Stimulated activated naive CD8-positive, alpha-beta T cell treated with anti-CD3 and anti-CD28 coated beads, Interleukin-15, amount 100 ng/mL, for 72 hours (primary cell): ENCODE data around the gene CDON.

Experiments
- ATAC-seq: fragments of 150-1000 bp; cut with Tn5 transposase; 2 replicates; pipeline ENCODE4 v1.10.0; 2021; ENCODE audit warnings: mild to moderate bottlenecking, moderate library complexity
- DNase-seq, 2 donors: peaks; one replicate each; pipeline ENCODE4 v3.0.0; 2021 to 2022
- H3K27ac Mint-ChIP-seq, 2 donors: one replicate each; pipeline ENCODE4 v1.8.0; 2022; ENCODE audit warnings: mild to moderate bottlenecking in 2 of 2, mixed read lengths in 2 of 2, moderate library complexity in 2 of 2
- H3K27me3 Mint-ChIP-seq: one replicate; pipeline ENCODE4 v1.8.0; 2022; ENCODE audit warnings: mixed read lengths
- H3K4me1 Mint-ChIP-seq: one replicate; pipeline ENCODE4 v1.8.0; 2022; ENCODE audit warnings: mild to moderate bottlenecking, mixed read lengths
- H3K4me3 Mint-ChIP-seq, 2 donors: one replicate each; pipeline ENCODE4 v1.8.0; 2022; ENCODE audit warnings: mild to moderate bottlenecking in 2 of 2, mixed read lengths in 2 of 2, moderate library complexity in 1 of 2
- H3K9me3 Mint-ChIP-seq, 2 donors: one replicate each; pipeline ENCODE4 v1.8.0; 2022; ENCODE audit warnings: mixed read lengths in 2 of 2

Gene CDON

DNA sequence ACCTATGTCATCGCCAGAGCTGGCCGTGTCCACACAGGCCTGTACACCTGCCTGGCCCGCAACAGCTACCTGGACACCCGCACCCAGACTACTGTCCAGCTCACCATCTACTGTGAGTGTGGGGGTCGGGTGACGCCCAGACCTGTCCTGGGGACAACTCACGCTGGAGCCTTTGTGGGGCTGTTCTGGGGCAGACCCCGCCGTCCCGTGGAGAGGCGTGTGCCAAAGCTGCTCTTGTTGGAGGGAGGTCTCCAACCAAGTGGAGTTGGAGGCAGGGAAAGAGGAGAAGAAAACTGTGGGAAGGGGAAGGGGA, 112.5 kb downstream of the CDON start:
- DNase-seq (no peak), ATAC-seq (no peak)
- Mint-ChIP-seq H3K4me3 (no peak overlapping the region), H3K27ac (peak overlapping the region in 1 of 2 donors; percentile 86), H3K4me1 (no peaks in the 10 kb centered on the region), H3K9me3 (no peaks in the 10 kb centered on the region), H3K27me3 (no peaks in the 10 kb centered on the region)

DNA sequence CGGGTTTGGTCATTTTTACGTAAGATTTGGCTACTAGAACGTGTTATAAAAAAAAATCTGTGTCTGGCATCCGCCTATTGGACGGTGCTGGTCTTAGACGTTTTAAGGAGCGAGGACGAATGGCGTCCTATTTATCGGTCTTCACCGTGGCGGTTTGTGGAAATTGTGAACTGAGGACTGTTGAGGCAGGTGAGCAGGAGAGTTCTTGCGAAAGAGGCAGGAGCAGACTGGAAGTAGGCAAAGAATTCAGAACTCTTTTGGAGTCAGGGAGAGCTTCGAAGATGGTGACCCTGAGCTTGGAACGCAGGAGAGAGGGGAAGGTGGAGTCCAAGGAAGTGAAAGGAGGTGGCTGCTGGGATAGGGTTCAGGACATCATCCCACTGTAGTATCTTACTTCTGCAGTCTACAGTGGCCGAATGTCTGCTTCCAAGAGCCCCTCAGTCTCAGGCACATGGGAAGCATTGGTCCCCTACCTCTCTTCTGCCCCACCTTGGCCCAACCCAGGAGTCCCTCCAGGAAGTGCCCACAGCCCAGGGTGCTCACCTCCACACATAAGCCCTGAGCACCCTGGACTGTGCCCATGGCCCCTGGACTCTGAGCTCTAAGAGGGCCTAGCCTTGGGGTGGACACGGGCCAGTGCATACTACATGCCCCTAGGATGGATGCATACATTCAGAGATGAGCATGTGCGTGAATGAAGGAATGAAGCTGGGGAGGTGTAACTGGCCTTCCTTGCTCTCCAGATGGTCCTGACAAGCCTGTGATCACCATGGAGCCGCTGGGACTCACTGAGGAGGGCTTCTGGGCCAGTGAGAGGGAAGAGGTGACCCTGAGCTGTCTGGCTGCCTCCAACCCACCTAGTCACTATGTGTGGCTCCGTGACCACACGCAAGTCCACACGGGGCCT, 113.1 kb downstream of the CDON start:
- Mint-ChIP-seq H3K9me3 (no peaks in the 10 kb centered on the region), H3K27me3 (peaks cover 3% of the 10 kb centered on the region), H3K27ac (no peak overlapping the region), H3K4me1 (no peaks in the 10 kb centered on the region), H3K4me3 (no peak overlapping the region)
- ATAC-seq (peak; percentile 31), DNase-seq (no peak)

- no peak overlapping the region for H3K4me3 Mint-ChIP-seq
- H3K9me3 Mint-ChIP-seq: no peaks in the 10 kb centered on the region
- no peaks in the 10 kb centered on the region for H3K4me1 Mint-ChIP-seq
- peak; percentile 31 for ATAC-seq
- H3K27ac Mint-ChIP-seq: no peak overlapping the region
- DNase-seq: no peak
- H3K27me3 Mint-ChIP-seq: peaks cover 8% of the 10 kb centered on the region
These were observed 114.2 kb downstream of the CDON start for GRCh38 chr11:125948278-125949051.

- DNase-seq: no peak
- Mint-ChIP-seq H3K27ac (no peak overlapping the region), H3K9me3 (no peaks in the 10 kb centered on the region), H3K27me3 (peaks cover 8% of the 10 kb centered on the region), H3K4me3 (no peak overlapping the region), H3K4me1 (no peaks in the 10 kb centered on the region)
- no peak for ATAC-seq
These were observed 115.0 kb downstream of the CDON start for GRCh38 chr11:125947419-125948277.

DNA sequence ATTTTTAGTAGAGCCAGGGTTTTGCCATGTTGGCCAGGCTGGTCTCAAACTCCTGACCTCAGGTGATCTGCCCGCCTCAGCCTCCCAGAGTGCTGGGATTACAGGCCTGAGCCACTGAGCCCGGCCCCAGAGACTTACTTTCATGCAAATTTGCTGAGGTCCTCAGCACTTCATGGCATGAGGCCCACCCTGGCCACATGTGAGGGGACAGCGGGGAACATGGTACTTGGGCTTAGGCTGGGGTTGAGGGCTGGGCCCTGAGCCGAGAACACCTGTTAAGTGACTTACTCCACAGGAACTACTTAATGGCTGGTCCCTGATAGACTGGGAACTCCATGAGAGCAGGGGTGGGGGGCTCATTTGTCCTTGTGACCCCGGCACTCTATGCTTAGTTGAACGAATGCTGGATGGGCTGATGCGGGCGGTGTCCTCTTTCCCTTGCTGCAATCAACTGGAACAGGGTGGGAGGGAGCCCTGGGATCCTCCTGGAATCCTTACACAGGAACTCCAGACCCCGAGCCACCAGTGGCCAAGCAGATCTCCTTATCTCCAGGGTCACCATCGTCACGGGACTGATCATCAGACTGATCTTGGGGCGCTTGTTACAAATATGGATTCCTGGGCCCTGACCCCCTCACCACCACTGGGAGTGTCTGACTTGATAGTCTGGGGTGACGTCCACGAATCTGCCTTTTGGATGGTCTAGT, 115.8 kb downstream of the CDON start:
- Mint-ChIP-seq H3K27me3 (peaks cover 8% of the 10 kb centered on the region), H3K4me3 (no peak overlapping the region), H3K4me1 (peaks cover 5% of the 10 kb centered on the region), H3K27ac (no peak overlapping the region), H3K9me3 (no peaks in the 10 kb centered on the region)
- ATAC-seq: no peak
- DNase-seq: no peak

DNA sequence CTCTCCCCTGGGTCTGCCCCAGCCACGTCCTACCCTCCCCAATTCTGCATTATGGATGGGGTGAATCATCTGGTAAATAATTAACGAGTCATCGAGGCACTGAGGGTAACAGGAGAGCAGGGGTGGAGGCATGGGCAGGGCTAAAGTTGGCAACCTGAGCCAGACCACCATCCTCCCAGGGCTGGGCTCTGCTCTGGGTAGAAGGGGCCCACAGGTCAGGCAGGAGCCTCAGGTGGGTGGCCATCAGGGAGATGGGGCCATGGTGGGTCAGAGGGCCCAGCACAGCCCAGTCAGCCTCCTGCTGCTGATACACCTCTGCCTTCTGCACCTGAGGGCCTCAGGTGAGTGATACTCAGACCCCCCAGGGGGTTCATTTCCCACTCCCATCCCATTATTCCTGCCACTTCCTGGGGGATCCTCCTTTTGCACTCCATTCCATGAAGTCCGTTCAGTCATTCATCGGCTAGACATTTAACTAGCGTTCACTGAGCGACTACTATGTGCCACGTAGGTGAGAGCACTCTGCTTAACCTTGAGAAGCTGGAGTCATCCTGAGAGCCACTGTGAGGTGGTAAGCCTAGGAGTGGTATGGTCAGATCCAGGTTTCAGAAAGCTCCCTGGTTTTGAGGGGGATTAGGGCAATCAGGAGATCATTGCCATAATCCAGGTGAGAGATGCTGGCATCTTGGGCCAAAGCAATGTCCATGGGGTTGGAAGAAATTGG, 116.7 kb downstream of the CDON start, which contains the start of gene VSIG10L2:
Gene VSIG10L2, plus strand, starts transcription at position 248 of the 724 bp plus-strand sequence. Its CDS starts 12 bp downstream, at position 260.
- Mint-ChIP-seq H3K4me1 (peaks cover 7% of the 10 kb centered on the region), H3K4me3 (no peak within 1 kb of the TSS), H3K9me3 (no peaks in the 10 kb centered on the region), H3K27ac (no peak within 1 kb of the TSS), H3K27me3 (peaks cover 8% of the 10 kb centered on the region)
- no peak for ATAC-seq
- DNase-seq: no peak

- no peak for DNase-seq
- Mint-ChIP-seq H3K4me1 (peaks cover 7% of the 10 kb centered on the region), H3K9me3 (no peaks in the 10 kb centered on the region)
These were observed 117.5 kb downstream of the CDON start for GRCh38 chr11:125945011-125945796.

GRCh38 chr11:125944350-125945010, 118.2 kb downstream of the CDON start:
- no peak overlapping the region for H3K27ac Mint-ChIP-seq
- no peaks in the 10 kb centered on the region for H3K9me3 Mint-ChIP-seq
- ATAC-seq: no peak
- DNase-seq: no peak
- no peak overlapping the region for H3K4me3 Mint-ChIP-seq
- peaks cover 8% of the 10 kb centered on the region for H3K27me3 Mint-ChIP-seq
- peaks cover 7% of the 10 kb centered on the region for H3K4me1 Mint-ChIP-seq

More at GRCh38 chr11:125945011-125945796, 117.5 kb downstream of the CDON start:
- no peak for ATAC-seq
- Mint-ChIP-seq H3K27ac (no peak overlapping the region), H3K4me3 (no peak overlapping the region), H3K27me3 (peaks cover 8% of the 10 kb centered on the region)

DNA sequence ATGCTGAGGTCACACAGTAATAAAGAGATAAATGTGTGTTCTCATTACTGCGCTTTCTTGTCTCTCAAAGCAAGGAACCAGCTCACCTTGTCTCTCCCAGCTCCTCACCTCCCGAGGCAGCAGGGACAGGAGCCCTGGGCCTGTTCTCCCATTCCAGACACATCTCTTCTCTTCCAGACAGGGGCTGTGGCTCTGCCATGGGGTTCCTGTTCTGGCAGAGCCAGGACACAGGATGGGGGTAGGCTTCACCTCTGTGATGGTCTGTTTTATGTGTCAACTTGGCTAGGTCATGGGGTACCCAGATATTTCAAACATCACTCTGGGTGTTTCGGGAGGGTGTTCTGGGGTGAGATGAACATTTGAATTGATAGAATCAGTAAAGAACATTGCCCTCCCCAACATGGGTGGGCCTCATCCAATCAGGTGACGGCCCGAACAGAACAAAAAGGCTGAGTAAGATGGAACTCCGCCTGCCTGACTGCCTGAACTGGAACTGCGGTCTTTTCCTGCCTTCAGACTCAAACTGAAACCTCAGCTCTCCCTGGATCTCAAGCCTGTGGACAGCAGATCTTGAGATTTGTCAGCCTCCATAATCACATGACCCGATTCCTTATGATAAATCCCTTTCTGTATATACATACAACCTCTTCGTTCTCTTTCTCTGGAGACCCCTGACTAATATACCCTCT, 118.9 kb downstream of the CDON start:
- ATAC-seq: no peak
- Mint-ChIP-seq H3K9me3 (no peaks in the 10 kb centered on the region), H3K27me3 (peaks cover 8% of the 10 kb centered on the region), H3K4me3 (no peak overlapping the region), H3K27ac (no peak overlapping the region), H3K4me1 (peaks cover 10% of the 10 kb centered on the region)
- no peak for DNase-seq

GRCh38 chr11:125942771-125943428, 119.8 kb downstream of the CDON start:
- Mint-ChIP-seq H3K9me3 (no peaks in the 10 kb centered on the region), H3K27me3 (peaks cover 8% of the 10 kb centered on the region), H3K27ac (no peak overlapping the region), H3K4me1 (peaks cover 17% of the 10 kb centered on the region), H3K4me3 (no peak overlapping the region)
- no peak for DNase-seq
- ATAC-seq: no peak

DNA sequence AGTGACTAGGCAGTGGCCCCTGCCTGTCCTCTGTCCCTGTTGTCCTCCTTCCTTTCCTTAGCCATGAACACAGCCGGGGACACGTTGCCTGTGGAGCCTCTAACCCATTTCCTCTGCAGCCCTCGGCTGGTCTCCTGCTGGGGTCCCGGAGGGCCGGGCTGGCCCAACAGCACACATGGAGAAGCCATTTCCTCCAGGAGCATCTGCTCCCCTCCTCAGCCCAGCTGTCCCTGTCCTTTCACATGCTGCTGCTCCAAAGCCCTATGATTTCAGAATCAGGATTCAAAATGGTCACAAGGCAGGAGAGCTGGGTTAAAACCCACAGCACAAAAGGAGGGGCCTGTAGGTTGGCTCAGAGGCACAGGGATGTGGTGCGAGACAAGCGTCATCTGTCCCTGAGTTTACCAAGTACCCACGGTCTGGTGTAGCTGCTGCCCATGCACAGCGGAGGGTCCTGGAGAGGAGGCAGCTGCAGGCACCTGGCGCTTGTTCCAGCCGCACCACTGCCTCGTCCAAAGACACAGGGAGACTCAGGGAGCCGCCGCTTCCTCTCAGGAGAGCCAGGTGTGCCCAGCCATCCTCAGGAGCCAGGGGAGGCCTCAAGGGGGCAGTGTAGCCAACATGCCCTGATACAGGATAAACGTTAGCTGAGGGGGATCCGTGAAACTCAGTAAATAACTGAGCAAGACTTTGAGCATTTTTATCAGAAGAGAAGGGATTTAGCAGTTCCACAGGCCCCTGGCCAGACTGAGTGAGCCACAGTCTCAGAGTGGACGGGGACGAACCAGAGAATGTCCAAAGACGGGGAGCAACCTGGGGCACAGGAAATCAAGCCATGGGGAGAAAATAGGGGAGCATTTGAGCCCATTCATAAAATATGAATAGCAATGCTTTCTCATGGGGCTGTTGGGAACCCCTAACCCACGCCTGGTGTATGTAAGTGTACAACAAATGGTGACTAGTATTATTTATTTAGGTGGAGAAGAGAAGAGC, 120.8 kb downstream of the CDON start:
- peak; percentile 75 for ATAC-seq
- H3K27ac Mint-ChIP-seq: peak overlapping the region; percentile 21 to 23

More for the DNA sequence above, 120.8 kb downstream of the CDON start:
- Mint-ChIP-seq H3K27me3 (peaks cover 8% of the 10 kb centered on the region), H3K4me1 (peaks cover 17% of the 10 kb centered on the region), H3K4me3 (peak overlapping the region in 1 of 2 donors; percentile 20), H3K9me3 (no peaks in the 10 kb centered on the region)
- DNase-seq: peak; percentile 35 to 45
